ENCODE data around the gene TRPV5. TPM values are rescaled to one million over a fixed set of nuclear protein-coding genes. Genes with fewer than 3 reads are reported as not detected.

TRPV5 gene
- total RNA-seq, 1 donor from 2014 or later: not detected

GRCh38 chr7:142914121-142914520 lies 19.4 kb downstream of the TRPV5 start:
- no peak for DNase-seq (ENCODE audit: low spot score)
- Mint-ChIP-seq H3K36me3 (ENCODE audit: low read depth) (no peaks in the 10 kb centered on the region), H3K27ac (no peak overlapping the region), H3K9me3 (no peaks in the 10 kb centered on the region), H3K27me3 (ENCODE audit: low read depth) (peaks cover 17% of the 10 kb centered on the region), H3K4me1 (ENCODE audit: low read depth) (no peaks in the 10 kb centered on the region), H3K4me3 (ENCODE audit: low read depth) (no peak overlapping the region)
- intact Hi-C loops (cut with micrococcal nuclease): no loop called here

- intact Hi-C loops (cut with micrococcal nuclease): no loop called here
- H3K4me3 Mint-ChIP-seq (ENCODE audit: low read depth): no peak overlapping the region
- no peaks in the 10 kb centered on the region for H3K9me3 Mint-ChIP-seq
- H3K27ac Mint-ChIP-seq: no peak overlapping the region
- H3K36me3 Mint-ChIP-seq (ENCODE audit: low read depth): no peaks in the 10 kb centered on the region
- H3K4me1 Mint-ChIP-seq (ENCODE audit: low read depth): no peaks in the 10 kb centered on the region
- no peak for DNase-seq (ENCODE audit: low spot score)
- H3K27me3 Mint-ChIP-seq (ENCODE audit: low read depth): peaks cover 18% of the 10 kb centered on the region
Measured at GRCh38 chr7:142913566-142913965, 20.0 kb downstream of the TRPV5 start.

DNA sequence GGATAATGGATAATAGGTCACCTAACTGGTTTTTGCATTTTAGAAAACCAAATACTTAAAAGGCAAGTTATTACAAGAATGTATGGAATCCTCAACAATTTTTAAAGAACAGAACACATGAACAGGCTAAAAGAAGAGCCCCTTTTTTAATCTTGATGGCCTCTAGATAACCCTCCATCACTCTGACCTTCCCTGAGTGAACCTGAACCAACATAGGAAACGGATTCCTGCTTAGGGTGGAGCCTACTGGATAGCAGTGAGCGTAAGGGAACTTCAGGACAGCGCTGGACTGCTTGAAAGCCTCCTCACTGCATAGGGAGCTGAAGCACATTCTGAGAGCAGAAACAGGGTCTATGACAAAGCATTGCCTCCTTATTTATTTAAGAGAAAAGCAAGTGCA lies 20.5 kb downstream of the TRPV5 start:
- Mint-ChIP-seq H3K4me3 (ENCODE audit: low read depth) (no peak overlapping the region), H3K4me1 (ENCODE audit: low read depth) (no peaks in the 10 kb centered on the region), H3K27ac (no peak overlapping the region), H3K36me3 (ENCODE audit: low read depth) (no peaks in the 10 kb centered on the region), H3K9me3 (no peaks in the 10 kb centered on the region), H3K27me3 (ENCODE audit: low read depth) (peaks cover 14% of the 10 kb centered on the region)
- intact Hi-C loops (cut with micrococcal nuclease): no loop called here
- no peak for DNase-seq (ENCODE audit: low spot score)

DNA sequence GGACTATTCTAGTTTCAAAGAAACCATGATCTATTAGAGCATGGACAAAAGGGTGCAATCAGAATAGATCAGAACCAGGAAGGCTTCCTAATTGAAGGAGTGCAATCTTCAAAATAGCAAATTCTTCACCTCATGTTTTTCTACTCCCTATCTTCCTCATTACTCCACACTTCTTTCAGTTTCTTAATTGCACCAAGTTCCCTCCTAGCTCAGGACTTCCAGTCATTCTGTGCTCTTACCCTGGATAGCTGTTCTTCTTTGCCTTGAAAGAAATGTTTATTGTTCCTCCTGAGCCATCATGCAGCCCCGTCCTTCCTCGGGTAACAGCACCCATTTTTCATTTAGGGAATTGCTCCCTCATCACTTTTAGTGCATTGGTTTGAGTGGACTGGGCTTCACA lies 23.1 kb downstream of the TRPV5 start:
- H3K4me3 Mint-ChIP-seq (ENCODE audit: low read depth): no peak overlapping the region
- H3K9me3 Mint-ChIP-seq: peaks cover 4% of the 10 kb centered on the region
- no peaks in the 10 kb centered on the region for H3K4me1 Mint-ChIP-seq (ENCODE audit: low read depth)
- H3K27me3 Mint-ChIP-seq (ENCODE audit: low read depth): peaks cover 10% of the 10 kb centered on the region
- DNase-seq (ENCODE audit: low spot score): no peak
- intact Hi-C loops (cut with micrococcal nuclease): no loop called here
- H3K36me3 Mint-ChIP-seq (ENCODE audit: low read depth): no peaks in the 10 kb centered on the region
- no peak overlapping the region for H3K27ac Mint-ChIP-seq

DNA sequence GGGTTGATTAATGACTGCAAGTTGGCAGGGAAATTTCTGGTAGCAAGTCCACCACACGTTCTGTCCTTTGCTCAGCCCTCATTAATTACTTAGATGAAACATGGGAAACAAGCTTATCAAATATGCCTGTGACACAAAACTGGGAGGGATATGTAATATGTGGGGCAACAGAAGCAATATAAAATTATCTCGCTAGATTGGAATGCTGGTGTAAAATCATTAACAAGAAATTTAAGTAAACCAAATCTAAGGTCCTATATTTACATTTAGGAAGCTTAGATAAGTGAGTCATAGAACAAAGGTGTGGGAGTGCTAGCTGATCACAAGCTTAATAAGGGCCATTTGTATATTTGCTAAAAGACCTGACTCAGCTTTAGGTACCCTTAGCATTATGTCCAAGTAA lies 23.5 kb downstream of the TRPV5 start:
- no peak for DNase-seq (ENCODE audit: low spot score)
- Mint-ChIP-seq H3K27ac (no peak overlapping the region), H3K4me1 (ENCODE audit: low read depth) (no peaks in the 10 kb centered on the region), H3K4me3 (ENCODE audit: low read depth) (no peak overlapping the region), H3K27me3 (ENCODE audit: low read depth) (peaks cover 10% of the 10 kb centered on the region), H3K9me3 (peaks cover 4% of the 10 kb centered on the region), H3K36me3 (ENCODE audit: low read depth) (no peaks in the 10 kb centered on the region)
- intact Hi-C loops (cut with micrococcal nuclease): no loop called here

- no peaks in the 10 kb centered on the region for H3K36me3 Mint-ChIP-seq (ENCODE audit: low read depth)
- peaks cover 4% of the 10 kb centered on the region for H3K9me3 Mint-ChIP-seq
- intact Hi-C loops (cut with micrococcal nuclease): no loop called here
- no peak for DNase-seq (ENCODE audit: low spot score)
- peaks cover 7% of the 10 kb centered on the region for H3K27me3 Mint-ChIP-seq (ENCODE audit: low read depth)
- no peak overlapping the region for H3K27ac Mint-ChIP-seq
- H3K4me3 Mint-ChIP-seq (ENCODE audit: low read depth): no peak overlapping the region
- no peaks in the 10 kb centered on the region for H3K4me1 Mint-ChIP-seq (ENCODE audit: low read depth)
Measured at GRCh38 chr7:142908921-142909890, 24.3 kb downstream of the TRPV5 start.

GRCh38 chr7:142908290-142908689 lies 25.3 kb downstream of the TRPV5 start:
- intact Hi-C loops (cut with micrococcal nuclease): no loop called here

DNA sequence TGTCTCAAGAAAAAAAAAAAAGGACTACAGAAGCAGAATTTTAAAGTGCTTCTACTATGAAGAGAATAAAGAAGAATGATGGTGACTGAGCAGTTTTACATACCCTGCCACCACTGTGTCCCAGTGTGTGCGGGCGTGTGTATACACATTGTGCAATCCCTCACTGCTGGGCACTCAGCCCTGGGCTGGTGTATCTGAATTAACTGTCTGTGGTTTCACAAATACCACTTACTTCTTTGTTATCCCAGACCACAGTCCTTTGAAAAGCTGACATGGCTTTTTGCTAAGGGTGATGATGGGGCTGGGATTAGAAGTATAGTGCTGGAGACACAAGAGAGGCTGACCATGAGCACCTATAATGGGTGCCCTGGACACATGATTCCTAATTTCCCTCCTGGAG lies 26.9 kb downstream of the TRPV5 start:
- no peak for DNase-seq (ENCODE audit: low spot score)
- H3K9me3 Mint-ChIP-seq: peaks cover 4% of the 10 kb centered on the region
- H3K27ac Mint-ChIP-seq: no peak overlapping the region
- no peak overlapping the region for H3K4me3 Mint-ChIP-seq (ENCODE audit: low read depth)
- no peaks in the 10 kb centered on the region for H3K4me1 Mint-ChIP-seq (ENCODE audit: low read depth)
- intact Hi-C loops (cut with micrococcal nuclease): no loop called here
- H3K36me3 Mint-ChIP-seq (ENCODE audit: low read depth): no peaks in the 10 kb centered on the region
- H3K27me3 Mint-ChIP-seq (ENCODE audit: low read depth): peaks cover 7% of the 10 kb centered on the region

More at GRCh38 chr7:142908290-142908689, 25.3 kb downstream of the TRPV5 start:
- Mint-ChIP-seq H3K4me1 (ENCODE audit: low read depth) (no peaks in the 10 kb centered on the region), H3K27me3 (ENCODE audit: low read depth) (peaks cover 5% of the 10 kb centered on the region), H3K4me3 (ENCODE audit: low read depth) (no peak overlapping the region), H3K9me3 (peaks cover 4% of the 10 kb centered on the region), H3K27ac (no peak overlapping the region), H3K36me3 (ENCODE audit: low read depth) (no peaks in the 10 kb centered on the region)
- DNase-seq (ENCODE audit: low spot score): no peak

GRCh38 chr7:142905759-142906158 lies 27.8 kb downstream of the TRPV5 start:
- Mint-ChIP-seq H3K4me1 (ENCODE audit: low read depth) (no peaks in the 10 kb centered on the region), H3K9me3 (peaks cover 4% of the 10 kb centered on the region), H3K4me3 (ENCODE audit: low read depth) (no peak overlapping the region), H3K36me3 (ENCODE audit: low read depth) (no peaks in the 10 kb centered on the region), H3K27ac (no peak overlapping the region), H3K27me3 (ENCODE audit: low read depth) (peaks cover 4% of the 10 kb centered on the region)
- intact Hi-C loops (cut with micrococcal nuclease): no loop called here
- no peak for DNase-seq (ENCODE audit: low spot score)

- no peak for DNase-seq (ENCODE audit: low spot score)
- intact Hi-C loops (cut with micrococcal nuclease): no loop called here
- H3K9me3 Mint-ChIP-seq: peaks cover 4% of the 10 kb centered on the region
- no peaks in the 10 kb centered on the region for H3K36me3 Mint-ChIP-seq (ENCODE audit: low read depth)
- H3K27me3 Mint-ChIP-seq (ENCODE audit: low read depth): peaks cover 7% of the 10 kb centered on the region
- H3K4me3 Mint-ChIP-seq (ENCODE audit: low read depth): no peak overlapping the region
- H3K4me1 Mint-ChIP-seq (ENCODE audit: low read depth): no peaks in the 10 kb centered on the region
- no peak overlapping the region for H3K27ac Mint-ChIP-seq
Measured at GRCh38 chr7:142904128-142904527, 29.4 kb downstream of the TRPV5 start.

DNA sequence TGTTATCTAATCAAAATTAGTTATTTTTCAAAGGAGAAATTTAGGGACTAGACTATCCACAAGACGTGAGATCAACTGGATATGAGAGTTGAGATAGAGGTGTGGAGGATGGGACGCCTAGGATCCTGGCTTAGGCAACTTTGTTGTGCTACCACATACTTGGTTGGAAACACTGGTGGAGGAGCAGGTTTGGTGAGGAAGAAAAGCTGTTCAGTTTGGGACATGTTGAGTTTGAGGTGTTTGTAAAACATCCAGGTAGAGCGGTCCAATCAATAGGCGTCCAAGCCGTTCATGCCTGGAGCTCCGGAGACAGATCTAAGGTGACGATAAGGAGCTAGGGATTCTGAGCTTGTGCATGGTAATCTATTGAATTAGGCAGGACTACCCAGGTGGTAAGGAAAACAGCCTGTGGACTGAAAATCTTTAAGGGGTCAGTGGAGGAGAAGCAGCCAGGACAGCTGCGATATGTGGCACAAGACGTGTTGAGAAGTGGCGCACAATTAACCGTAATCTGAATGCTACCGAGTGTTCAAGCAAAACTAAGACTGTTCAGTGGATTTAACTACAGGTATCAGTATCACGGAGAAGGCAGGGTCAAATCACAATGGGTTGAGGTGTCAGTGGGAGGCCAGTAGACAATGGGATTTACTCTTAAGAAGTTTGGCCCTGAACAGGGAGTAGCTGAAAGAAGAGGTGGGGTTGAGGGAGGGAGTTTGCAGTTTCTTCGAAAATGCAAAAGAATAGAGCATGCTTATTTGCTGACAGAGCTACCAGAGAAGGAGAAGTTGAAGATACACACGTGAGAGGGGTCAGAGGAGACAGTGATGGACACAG lies 31.9 kb downstream of the TRPV5 start:
- no peak for DNase-seq (ENCODE audit: low spot score)
- Mint-ChIP-seq H3K9me3 (peaks cover 4% of the 10 kb centered on the region), H3K27ac (no peak overlapping the region), H3K27me3 (ENCODE audit: low read depth) (peaks cover 7% of the 10 kb centered on the region), H3K4me1 (ENCODE audit: low read depth) (no peaks in the 10 kb centered on the region), H3K4me3 (ENCODE audit: low read depth) (no peak overlapping the region), H3K36me3 (ENCODE audit: low read depth) (no peaks in the 10 kb centered on the region)
- intact Hi-C loops (cut with micrococcal nuclease): no loop called here

- H3K36me3 Mint-ChIP-seq (ENCODE audit: low read depth): no peaks in the 10 kb centered on the region
- intact Hi-C loops (cut with micrococcal nuclease): no loop called here
- peaks cover 7% of the 10 kb centered on the region for H3K27me3 Mint-ChIP-seq (ENCODE audit: low read depth)
Measured at GRCh38 chr7:142899661-142900060, 33.9 kb downstream of the TRPV5 start.

More at GRCh38 chr7:142899661-142900060, 33.9 kb downstream of the TRPV5 start:
- Mint-ChIP-seq H3K4me1 (ENCODE audit: low read depth) (no peaks in the 10 kb centered on the region), H3K4me3 (ENCODE audit: low read depth) (no peak overlapping the region), H3K9me3 (no peaks in the 10 kb centered on the region), H3K27ac (no peak overlapping the region)
- no peak for DNase-seq (ENCODE audit: low spot score)
